Hypothalamus (tissue), 51 donors: ENCODE results near the gene CTNNBIP1.

ENCODE experiments used
- DNase-seq, 51 donors: peaks; one replicate each; lab custom pipeline; 2025; lab: John Stamatoyannopoulos, UW

Gene CTNNBIP1

DNA sequence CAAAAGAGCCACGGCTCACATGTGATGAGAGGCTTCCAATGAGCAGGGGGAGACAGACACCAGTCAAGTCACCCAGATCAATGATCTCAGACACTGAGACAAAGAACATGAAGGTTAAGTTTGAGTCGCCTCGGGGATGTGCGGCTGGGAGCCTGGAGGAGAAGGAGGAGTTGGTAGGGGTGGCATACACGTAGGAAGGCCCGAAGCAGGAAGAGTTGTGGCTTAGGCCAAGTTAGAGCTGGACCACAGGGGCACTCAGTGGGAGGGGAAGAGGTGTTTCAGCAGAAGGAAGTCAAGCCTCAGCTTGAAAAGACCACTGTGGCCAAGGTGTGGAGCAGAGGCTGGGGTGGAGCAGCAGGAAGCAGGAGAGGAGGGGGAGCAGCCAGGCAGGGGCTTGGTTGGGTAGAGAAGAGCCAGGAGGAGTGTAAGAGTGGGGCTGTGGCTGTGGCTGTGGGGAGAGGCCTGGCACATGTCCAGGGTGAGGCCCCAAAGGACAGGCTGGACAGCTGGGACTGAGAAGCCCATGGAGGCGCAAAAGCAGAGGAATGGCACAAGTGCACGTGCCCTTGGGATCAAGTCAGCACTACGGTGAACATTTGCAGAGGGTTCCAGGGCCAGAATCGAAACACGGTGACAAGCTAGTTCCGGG lies 27.6 kb downstream of the CTNNBIP1 start:
- no peak for DNase-seq

DNA sequence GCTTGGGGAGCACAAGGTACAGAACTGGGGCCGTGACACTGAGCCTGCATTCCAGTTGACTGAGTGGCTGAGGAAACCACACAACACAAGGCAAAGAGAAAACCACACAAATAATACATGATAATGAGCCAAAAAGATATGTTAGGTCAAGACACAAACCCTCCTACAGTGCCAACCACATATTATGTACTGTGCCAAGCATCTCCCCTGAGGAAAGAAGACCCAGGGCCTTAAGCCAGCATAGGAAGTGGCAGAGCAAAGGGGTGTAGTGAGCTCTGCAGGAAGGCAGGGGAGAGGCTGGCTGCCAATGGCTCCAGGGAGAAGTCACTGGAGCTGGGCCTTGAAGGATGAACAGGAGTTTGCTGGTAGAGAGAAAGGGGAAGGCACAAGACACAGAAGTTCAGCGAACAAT lies 28.2 kb downstream of the CTNNBIP1 start:
- no peak for DNase-seq

GRCh38 chr1:9878404-9878803 lies 31.7 kb downstream of the CTNNBIP1 start:
- no peak for DNase-seq

DNA sequence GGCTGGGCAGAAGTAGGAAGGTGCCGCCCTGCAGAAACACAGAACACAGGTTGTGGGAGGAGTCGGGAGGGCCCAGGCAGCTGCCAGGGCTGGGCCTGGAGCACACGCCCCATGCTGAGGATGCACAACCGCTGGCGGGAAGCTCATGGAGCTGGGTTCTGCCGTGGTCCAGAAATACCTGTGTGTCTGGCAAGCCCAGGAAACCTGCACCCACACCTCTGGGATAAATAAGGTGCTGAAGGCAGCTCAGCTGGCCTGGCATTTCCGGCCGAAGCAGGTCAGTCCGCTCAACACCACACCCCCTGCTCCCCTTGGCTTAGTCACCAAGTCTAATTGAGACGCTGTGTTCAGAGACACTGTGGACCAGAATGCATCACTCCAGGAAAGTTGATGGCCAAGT lies 32.1 kb downstream of the CTNNBIP1 start:
- DNase-seq = no peak

DNA sequence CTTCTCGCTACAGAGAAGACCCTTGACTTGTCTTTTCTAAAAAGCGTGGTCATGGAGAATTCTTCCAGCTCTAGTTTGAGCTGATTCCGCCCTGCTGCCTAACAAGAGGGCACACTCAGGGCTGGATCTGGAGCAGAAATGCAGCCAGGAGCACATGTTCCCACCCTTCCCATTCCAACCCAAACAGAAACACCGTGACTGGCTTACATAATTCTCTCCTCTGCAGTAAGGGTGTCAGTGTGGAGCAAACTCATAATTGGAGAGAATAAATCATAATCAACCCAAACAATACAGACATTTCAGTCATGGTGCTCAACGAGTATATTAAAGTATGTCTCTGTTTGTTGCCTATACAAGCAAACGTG lies 34.5 kb downstream of the CTNNBIP1 start:
- peak in 5 of 51 donors; percentile 10 to 56 (median 28) for DNase-seq

DNA sequence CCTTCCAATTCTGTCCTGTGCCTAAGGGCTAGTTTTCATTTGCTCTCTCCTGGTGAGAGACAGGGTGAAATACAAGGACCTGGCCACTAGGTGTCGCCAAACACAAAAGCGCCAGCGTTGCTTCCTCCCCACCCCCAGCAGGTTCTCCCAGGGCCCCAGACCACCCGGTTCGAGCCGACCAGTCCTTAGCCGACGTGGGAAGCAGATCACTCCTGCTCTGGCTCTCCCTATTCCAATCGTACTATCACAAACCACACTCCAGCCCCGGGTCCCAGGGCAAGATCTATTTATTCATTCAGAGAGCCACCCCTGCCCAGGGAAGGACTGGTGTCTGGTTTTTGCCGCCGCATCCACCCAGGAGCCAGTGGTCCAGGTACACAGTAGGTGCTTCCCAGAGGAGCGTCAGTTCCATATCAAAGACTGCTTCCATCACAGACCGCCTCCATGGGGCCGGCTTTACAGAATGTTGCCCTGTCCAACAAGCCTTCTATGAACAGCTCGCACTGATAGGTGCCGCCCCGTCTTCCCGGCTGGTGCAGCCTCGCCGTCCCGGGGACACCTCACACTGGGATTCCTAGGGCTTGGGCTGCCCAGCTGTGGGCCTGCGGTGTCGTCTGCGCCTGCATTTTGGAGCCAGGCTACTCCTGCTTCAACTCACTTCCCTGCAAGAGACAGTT lies 35.0 kb downstream of the CTNNBIP1 start:
- DNase-seq = peak in 46 of 51 donors; percentile 23 to 82 (median 53)

DNA sequence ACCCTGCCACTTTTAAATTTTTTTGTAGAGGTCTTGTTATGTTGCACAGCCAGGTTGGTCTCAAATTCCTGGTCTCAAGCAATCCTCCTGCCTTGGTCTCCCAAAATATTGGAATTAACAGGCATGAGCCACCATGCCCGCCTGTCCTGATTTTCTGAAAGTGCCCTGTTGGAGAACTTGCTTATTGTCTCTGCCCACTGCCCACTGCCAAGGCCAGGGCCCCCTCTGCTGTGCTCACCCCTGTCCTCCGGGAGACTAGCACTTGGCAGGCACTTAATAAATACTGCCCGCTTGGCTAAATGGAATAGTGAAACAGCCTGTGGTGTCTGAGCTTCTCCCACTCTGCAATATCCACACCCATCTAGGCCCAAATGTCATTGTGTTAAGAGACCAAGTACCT lies 35.7 kb downstream of the CTNNBIP1 start:
- DNase-seq = peak in 1 of 51 donors; percentile 13

- DNase-seq = no peak
These were observed 36.1 kb downstream of the CTNNBIP1 start for GRCh38 chr1:9873992-9874391.

GRCh38 chr1:9873385-9873784 lies 36.7 kb downstream of the CTNNBIP1 start:
- no peak for DNase-seq

DNA sequence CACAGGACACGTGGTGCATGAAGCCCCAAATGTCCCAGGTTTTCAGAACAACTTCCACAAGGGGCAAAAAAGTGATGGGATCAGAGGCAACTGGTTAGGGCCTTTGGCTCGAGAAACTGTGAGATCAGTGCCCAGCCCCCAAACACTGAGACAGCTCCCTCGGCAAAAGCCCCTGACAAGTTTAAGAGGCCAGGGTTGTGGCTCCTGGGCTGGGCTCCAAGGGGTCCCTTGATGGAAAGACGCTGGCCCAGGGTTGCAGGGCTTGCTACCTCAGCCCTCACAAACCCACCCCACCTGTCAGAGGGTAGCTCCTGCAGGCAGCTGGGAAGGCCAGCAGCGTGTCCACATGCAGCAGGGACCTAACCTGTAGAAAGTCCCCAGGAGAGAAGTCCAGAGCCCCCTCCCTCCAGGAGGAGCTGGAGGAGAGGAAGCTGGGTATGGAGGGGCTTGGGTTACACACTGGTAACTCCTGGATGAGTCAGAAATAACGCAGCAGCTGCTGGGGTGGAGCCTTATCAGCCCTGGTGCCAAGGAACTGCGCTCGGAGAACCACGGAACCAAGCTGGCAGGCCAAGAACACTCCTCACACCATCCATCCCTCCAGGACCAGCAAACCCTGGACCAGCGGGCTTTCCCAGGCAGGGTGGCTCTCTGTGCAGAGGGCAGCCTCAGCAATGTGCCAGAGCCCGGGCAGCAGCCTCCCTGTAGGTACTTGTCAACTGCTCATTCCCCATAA lies 37.5 kb downstream of the CTNNBIP1 start:
- no peak for DNase-seq

DNA sequence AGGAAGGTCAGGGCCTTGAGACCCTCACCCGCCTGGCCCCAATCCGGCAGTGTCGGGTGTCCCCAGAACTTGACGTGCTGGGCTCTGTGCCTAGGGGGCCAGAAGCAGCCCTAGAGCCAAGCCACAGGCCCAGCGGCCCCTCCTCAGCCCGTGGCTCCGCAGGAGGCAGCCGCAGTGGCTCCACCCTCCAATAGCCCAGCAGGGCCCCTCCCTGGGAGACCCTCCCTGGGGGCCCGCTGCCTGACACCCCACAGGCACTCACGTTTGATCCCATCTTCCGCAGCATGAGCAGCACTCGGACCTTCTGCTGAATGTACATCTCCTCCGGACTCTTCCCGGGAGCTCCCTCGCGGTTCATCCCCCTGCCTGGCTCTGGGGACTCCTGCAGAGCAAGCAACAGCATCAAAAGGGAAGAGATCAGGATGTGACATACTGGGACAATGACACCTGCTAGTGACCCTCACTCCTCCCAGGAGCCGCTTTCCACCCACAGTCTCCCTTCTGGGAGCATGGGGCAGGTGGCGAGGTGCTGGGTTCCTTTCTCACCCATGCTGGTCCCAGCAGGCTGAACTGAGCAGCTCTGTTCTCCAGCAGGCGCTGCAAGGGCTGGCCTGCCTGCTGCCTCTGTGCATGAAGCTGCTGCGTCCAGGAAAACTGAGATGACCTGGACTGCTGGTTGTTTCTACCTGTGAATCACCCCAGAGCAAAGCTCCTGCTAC lies 38.2 kb downstream of the CTNNBIP1 start:
- DNase-seq = no peak

- DNase-seq = no peak
These were observed 39.0 kb downstream of the CTNNBIP1 start for GRCh38 chr1:9871021-9871420.

GRCh38 chr1:9870572-9870971 lies 39.5 kb downstream of the CTNNBIP1 start:
- DNase-seq = no peak

GRCh38 chr1:9869831-9870251 lies 40.2 kb downstream of the CTNNBIP1 start:
- DNase-seq = no peak

DNA sequence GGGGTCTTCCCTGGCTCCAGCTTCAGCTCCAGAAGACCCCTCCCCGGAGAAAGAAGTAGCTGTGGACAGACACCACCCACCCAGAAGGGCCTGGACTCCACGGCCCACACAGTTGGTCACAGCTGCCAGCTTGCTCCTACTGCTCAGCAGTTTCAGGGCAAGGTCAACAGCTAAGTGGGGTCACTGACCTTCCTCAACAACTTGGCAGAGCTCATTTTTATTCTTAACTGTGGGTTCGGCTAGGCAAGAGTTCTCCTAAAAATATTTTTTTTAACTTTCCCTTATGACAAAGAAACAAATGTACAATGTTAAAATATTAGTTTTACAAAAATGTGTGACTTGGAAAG lies 41.9 kb downstream of the CTNNBIP1 start:
- DNase-seq = no peak

DNA sequence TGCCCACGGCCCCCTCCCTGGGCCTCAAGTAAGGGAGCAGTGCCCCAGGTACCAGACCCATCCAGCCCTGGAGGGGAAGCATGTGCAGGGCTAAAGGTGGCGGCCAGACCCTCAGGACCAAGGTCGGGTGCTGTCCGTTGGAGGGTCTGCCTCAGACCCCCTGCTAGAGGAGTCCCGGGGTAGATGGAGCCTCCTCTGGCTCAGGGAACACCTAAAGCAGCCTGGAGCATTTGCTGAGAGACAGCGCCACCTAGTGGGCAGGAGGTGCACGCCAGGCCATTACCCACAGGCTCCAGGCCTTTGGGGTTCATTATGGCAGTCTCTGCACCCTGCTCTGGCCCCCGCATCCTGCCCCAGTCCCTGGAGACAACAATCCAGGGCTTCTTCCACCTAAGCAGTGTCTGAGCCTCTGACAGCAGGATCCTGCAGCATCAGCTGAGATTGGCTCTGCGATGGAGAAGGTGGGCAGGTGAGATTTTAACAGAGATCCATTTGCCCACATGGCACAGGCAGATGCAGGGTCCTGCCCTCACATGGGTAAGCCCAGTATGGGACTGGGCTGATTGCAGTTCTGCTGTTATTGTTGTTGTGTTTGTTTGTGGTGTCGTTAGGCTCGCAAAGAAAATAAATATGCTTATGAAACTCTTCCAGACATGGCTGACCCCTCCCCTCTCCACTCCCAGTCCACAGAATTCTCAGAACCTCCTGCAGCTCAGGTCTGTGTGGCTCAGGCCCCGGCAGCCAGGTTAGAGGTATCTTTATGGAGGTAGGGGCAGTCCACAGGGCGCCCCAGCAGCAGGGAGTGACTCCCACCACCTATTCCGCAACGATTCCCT lies 42.4 kb downstream of the CTNNBIP1 start:
- DNase-seq = peak in 48 of 51 donors; percentile 23 to 95 (median 62)

DNA sequence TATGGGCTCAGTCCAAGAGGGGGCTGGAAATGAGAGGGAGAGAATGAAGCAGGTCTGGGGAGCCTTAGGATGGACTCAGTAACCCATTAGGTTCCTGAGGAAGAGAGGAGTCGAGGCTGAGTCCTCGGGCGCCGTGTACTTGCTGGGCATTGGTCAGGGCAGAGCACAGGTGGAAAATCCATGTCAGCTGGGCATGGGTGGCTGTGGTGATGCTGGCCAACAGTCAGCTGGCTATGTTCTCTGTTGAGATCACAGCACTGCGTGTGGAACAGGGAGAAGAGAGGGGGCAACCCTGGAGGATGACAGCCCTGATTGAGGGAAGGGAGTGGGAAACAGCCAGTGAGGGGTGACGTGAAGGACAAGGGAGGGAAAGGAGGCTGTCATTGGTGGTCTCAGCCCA lies 43.2 kb downstream of the CTNNBIP1 start:
- no peak for DNase-seq

GRCh38 chr1:9865724-9866123 lies 44.3 kb downstream of the CTNNBIP1 start:
- no peak for DNase-seq

DNA sequence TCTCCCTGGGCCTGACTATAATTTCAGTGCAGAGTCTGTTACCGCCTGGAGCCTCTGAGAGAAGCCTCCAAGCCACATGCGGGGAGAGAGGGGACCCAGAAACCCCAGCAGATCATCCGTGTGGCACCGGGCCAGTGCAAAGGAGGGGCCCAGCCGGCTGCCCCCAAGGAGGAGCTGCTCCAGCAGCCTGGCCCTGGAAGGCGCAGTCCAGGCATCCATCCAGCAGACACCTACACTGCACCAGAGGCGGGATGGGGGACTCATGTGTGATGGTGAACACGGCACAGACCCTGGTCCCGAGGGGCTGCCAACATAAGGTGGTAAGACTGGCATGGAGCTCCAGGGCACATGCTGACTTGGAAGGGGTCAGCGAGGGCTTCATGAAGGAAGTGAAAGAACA lies 46.7 kb downstream of the CTNNBIP1 start:
- no peak for DNase-seq

- DNase-seq = no peak
These were observed 48.7 kb downstream of the CTNNBIP1 start for GRCh38 chr1:9861360-9861759.
